Nephron progenitor cell (in vitro differentiated cells): ENCODE data around the gene GRIK2.

Experiments
- DNase-seq: peaks from one replicate; pipeline ENCODE4 v3.0.0; 2021
- H3K27ac Mint-ChIP-seq: 2 replicates; pipeline ENCODE4 v1.8.0; 2021; ENCODE audit warnings: mild to moderate bottlenecking, moderate library complexity, mixed read lengths
- H3K27me3 Mint-ChIP-seq: 2 replicates; pipeline ENCODE4 v1.8.0; 2021; ENCODE audit warnings: mild to moderate bottlenecking, low read depth, mixed read lengths; ENCODE audit not compliant: poor library complexity
- H3K36me3 Mint-ChIP-seq: 2 replicates; pipeline ENCODE4 v1.8.0; 2021; ENCODE audit warnings: low read depth, mixed read lengths
- H3K4me1 Mint-ChIP-seq: 2 replicates; pipeline ENCODE4 v1.8.0; 2021; ENCODE audit warnings: mixed read lengths
- H3K4me3 Mint-ChIP-seq: 2 replicates; pipeline ENCODE4 v1.8.0; 2021; ENCODE audit warnings: mild to moderate bottlenecking, moderate library complexity, mixed read lengths
- H3K9me3 Mint-ChIP-seq: 2 replicates; pipeline ENCODE4 v1.8.0; 2021; ENCODE audit warnings: mild to moderate bottlenecking, moderate library complexity, mixed read lengths
- TF ChIP-seq, protein P1 (sequence below): fragments of 200-600 bp; sonication (generic); IDR thresholded peaks from 2 replicates; pipeline ENCODE4 v1.5.0; 2021; ENCODE audit warnings: antibody characterized with exemption

Gene GRIK2

DNA sequence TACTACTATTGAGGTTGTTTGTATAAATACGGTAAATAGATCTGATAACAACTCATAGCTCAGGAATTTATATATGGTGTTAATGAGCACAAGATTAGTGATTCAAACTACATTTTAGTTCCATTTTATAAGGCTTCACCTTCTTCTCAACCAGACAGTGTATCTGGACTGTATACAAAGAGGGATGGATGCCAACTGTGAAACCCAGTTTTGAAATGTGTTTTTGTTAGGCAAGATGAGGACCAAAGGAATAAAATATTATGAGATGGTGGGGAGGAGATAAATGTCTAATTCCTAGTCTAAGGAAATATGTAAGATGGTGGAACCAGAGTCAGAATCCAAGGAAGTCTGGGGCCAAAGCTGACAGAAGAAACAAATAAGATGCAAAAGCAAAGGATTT, 329.0 kb downstream of the GRIK2 start:
- Mint-ChIP-seq H3K36me3 (no peaks in the 10 kb centered on the region), H3K27ac (no peak overlapping the region), H3K27me3 (no peaks in the 10 kb centered on the region), H3K4me1 (no peaks in the 10 kb centered on the region), H3K9me3 (no peaks in the 10 kb centered on the region), H3K4me3 (no peak overlapping the region)
- DNase-seq, result no peak
- TF ChIP-seq, protein P1, sequence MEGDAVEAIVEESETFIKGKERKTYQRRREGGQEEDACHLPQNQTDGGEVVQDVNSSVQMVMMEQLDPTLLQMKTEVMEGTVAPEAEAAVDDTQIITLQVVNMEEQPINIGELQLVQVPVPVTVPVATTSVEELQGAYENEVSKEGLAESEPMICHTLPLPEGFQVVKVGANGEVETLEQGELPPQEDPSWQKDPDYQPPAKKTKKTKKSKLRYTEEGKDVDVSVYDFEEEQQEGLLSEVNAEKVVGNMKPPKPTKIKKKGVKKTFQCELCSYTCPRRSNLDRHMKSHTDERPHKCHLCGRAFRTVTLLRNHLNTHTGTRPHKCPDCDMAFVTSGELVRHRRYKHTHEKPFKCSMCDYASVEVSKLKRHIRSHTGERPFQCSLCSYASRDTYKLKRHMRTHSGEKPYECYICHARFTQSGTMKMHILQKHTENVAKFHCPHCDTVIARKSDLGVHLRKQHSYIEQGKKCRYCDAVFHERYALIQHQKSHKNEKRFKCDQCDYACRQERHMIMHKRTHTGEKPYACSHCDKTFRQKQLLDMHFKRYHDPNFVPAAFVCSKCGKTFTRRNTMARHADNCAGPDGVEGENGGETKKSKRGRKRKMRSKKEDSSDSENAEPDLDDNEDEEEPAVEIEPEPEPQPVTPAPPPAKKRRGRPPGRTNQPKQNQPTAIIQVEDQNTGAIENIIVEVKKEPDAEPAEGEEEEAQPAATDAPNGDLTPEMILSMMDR, result no peak

DNA sequence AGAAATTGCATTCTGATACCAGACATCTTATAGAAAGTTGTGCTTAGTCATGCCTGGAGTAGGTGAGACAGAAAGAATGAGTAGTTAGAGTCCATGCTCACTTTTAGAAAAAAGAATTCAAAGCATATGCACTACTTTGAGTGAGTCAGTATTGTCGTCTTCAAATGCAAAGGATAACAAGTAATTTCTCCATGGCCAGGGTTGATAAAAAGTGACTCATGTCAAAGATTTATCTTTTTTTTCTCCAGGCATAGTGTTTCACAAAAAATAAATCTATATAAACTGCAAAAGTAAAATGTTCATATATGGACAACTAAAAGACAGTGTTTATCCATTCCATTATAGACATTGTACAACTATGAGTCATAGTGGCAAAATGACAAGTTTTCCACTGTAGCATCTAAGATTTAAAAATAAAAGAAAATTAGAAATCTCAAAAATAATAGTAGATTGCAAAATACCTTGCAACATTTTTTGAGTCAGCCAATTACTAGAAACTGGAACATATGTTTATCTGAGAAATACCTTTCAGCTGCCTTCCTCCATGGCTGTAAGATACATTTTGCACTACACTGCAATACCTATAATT, 329.6 kb downstream of the GRIK2 start:
- TF ChIP-seq, protein P1, result no peak
- Mint-ChIP-seq H3K27me3 (no peaks in the 10 kb centered on the region), H3K4me3 (no peak overlapping the region), H3K36me3 (no peaks in the 10 kb centered on the region), H3K9me3 (no peaks in the 10 kb centered on the region), H3K27ac (no peak overlapping the region), H3K4me1 (no peaks in the 10 kb centered on the region)
- no peak for DNase-seq

DNA sequence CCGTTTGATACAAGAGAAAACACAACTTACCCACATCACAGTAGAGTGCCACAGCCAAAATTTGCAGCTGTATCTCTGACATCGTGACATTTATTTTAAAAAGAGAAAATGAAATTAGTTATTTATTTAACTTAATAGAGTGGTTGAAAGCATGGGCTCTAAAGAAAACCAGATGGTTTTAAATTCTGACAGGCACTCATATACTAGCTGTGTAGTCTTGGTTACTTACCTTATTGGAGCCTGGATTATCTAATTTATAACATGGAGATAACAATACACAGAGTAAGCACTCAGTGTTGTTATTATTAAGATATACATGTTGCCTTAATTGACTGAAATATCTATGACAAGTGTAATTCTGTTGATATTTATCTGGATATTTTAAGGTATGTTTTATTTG, 334.9 kb downstream of the GRIK2 start:
- TF ChIP-seq, protein P1, result no peak
- no peaks in the 10 kb centered on the region for H3K36me3 Mint-ChIP-seq
- no peak for DNase-seq
- H3K4me3 Mint-ChIP-seq, result no peak overlapping the region
- H3K9me3 Mint-ChIP-seq, result no peaks in the 10 kb centered on the region
- H3K27me3 Mint-ChIP-seq, result no peaks in the 10 kb centered on the region
- no peaks in the 10 kb centered on the region for H3K4me1 Mint-ChIP-seq
- H3K27ac Mint-ChIP-seq, result no peak overlapping the region

DNA sequence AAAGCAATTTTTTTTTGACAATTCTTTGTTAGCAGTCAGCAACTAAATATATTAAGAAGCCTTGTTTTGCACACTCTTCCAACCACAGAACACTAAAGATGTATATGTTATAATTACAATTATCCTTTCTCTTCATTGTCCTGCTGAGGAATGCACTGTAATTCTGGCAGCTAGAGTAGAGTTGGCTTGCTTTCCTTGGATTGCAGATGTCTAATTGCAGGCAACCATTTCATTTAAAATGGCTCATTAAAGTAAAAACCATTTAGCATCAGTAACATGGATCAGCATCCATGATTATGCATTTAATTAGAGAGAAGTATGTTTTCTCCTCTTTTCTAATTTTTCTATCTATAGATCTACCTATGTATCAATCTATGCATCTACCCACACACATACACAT, 335.4 kb downstream of the GRIK2 start:
- no peaks in the 10 kb centered on the region for H3K27me3 Mint-ChIP-seq
- no peak overlapping the region for H3K27ac Mint-ChIP-seq
- H3K9me3 Mint-ChIP-seq, result no peaks in the 10 kb centered on the region
- no peaks in the 10 kb centered on the region for H3K4me1 Mint-ChIP-seq
- H3K4me3 Mint-ChIP-seq, result no peak overlapping the region
- TF ChIP-seq, protein P1, result no peak
- no peaks in the 10 kb centered on the region for H3K36me3 Mint-ChIP-seq
- no peak for DNase-seq

DNA sequence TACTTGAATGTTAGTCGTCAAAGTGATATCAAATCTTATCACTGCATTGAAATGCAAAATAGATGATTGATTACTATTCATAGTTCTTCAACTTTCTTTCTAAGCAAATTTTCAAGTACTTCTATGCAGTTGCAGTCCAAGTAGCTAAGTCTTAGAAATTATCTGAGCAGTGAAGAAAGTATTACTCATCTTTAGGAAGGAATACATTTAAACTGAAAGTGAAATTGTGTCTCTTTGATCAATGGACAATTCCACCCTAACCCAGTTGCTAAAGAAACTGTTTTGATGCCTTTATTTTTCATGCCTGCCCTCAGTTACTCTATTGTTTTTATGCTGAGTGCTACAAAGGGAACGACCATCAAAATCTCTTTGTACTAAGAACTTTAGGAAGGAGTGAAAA, 337.4 kb downstream of the GRIK2 start:
- H3K36me3 Mint-ChIP-seq, result no peaks in the 10 kb centered on the region
- no peak overlapping the region for H3K4me3 Mint-ChIP-seq
- peaks cover 7% of the 10 kb centered on the region for H3K9me3 Mint-ChIP-seq
- no peaks in the 10 kb centered on the region for H3K27me3 Mint-ChIP-seq
- no peak overlapping the region for H3K27ac Mint-ChIP-seq
- no peaks in the 10 kb centered on the region for H3K4me1 Mint-ChIP-seq
- DNase-seq, result no peak
- TF ChIP-seq, protein P1, result no peak

DNA sequence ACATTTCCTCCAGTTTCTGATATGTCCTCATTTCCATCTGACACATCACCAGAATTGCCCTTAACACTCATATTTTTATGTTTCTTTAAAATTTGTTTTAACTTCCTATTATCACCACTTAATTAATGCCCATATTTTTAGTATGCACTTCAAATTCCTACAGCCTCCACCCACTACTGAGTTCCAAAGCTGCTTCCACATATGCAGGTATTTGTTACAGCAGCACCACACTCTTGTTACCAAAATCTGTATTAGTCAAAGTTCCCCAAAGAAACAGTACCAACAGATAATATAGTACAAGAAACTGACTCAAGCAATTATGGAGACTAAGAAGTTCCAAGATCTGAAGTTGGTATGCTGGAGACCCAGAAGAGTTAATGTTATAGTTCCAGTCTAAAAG, 340.4 kb downstream of the GRIK2 start:
- H3K9me3 Mint-ChIP-seq, result peaks cover 20% of the 10 kb centered on the region
- TF ChIP-seq, protein P1, result no peak
- no peak overlapping the region for H3K4me3 Mint-ChIP-seq
- no peaks in the 10 kb centered on the region for H3K27me3 Mint-ChIP-seq
- H3K27ac Mint-ChIP-seq, result no peak overlapping the region
- no peak for DNase-seq
- no peaks in the 10 kb centered on the region for H3K4me1 Mint-ChIP-seq
- peaks cover 5% of the 10 kb centered on the region for H3K36me3 Mint-ChIP-seq
